Esophagus squamous epithelium (tissue), 5 donors: Measurements from ENCODE around the gene MSMP. TPM values are rescaled to one million over a fixed set of nuclear protein-coding genes. Genes with fewer than 3 reads are reported as not detected.

Source experiments
- DNase-seq: peaks from one replicate; lab custom pipeline; 2025; lab: John Stamatoyannopoulos, UW
- H3K27ac ChIP-seq, 4 donors: fragments of 200-600 bp; sonication (generic); one replicate each; pipeline ENCODE4 v1.5.1; 2016 to 2019; ENCODE audit warnings: mild to moderate bottlenecking in 1 of 4
- H3K27me3 ChIP-seq, 4 donors: fragments of 200-600 bp; sonication (generic); 1 replicate in 3 of 4; 2 replicates in 1 of 4; pipeline versions ENCODE4 v1.5.1 to v1.6.0; 2017 to 2021; ENCODE audit warnings: antibody characterized with exemption in 1 of 4
- H3K36me3 ChIP-seq, 3 donors: fragments of 200-600 bp; sonication (generic); one replicate each; pipeline ENCODE4 v1.5.1; 2016 to 2019
- H3K4me1 ChIP-seq, 3 donors: fragments of 200-600 bp; sonication (generic); one replicate each; pipeline ENCODE4 v1.5.1; 2017 to 2019
- H3K4me3 ChIP-seq, 4 donors: fragments of 200-600 bp; sonication (generic); 1 replicate in 3 of 4; 2 replicates in 1 of 4; pipeline ENCODE4 v1.5.1; 2016 to 2019; ENCODE audit warnings: mild to moderate bottlenecking in 2 of 4, moderate library complexity in 1 of 4
- H3K9me3 ChIP-seq, 3 donors: fragments of 200-600 bp; sonication (generic); one replicate each; pipeline ENCODE4 v1.5.1; 2016 to 2019
- POLR2A ChIP-seq, 4 donors: fragments of 450-650 bp; IDR thresholded peaks; one replicate each; pipeline ENCODE4 v1.6.1; 2017; ENCODE audit warnings: antibody characterized with exemption in 4 of 4, mild to moderate bottlenecking in 4 of 4, moderate library complexity in 3 of 4
- WGBS, 2 donors: methylation state at CpG; one replicate each; pipeline ENCODE4 v1.1.5; 2018; 5-methylcytosine and 5-hydroxymethylcytosine counted together
- intact Hi-C: fragments of 100-400 bp; cut with DNase I; formaldehyde crosslinking; loops from one replicate; pipeline ENCODE4 v1.15.0; 2022
- total RNA-seq, 4 donors: library from RNA; depleted of rRNA; stranded (reverse); fragments of >200 nt; gene quantifications; one replicate each; pipeline ENCODE4 v1.1.0, GENCODE V29; 2016
- TF ChIP-seq, protein P1 (sequence below), 6 experiments: fragments of 450-650 bp in 4 of 6; fragments of 200-600 bp in 2 of 6; sonication (generic) in 2 of 6; IDR thresholded peaks; one replicate each; pipeline ENCODE4 v1.5.1; 2016 to 2019; ENCODE audit warnings: antibody characterized with exemption in 6 of 6, mild to moderate bottlenecking in 4 of 6, moderate library complexity in 4 of 6
- donor health status: DM: yes; HTN: yes; CAD: no.

The MSMP gene
- total RNA-seq, 4 donors from 2014 or later: not detected

DNA sequence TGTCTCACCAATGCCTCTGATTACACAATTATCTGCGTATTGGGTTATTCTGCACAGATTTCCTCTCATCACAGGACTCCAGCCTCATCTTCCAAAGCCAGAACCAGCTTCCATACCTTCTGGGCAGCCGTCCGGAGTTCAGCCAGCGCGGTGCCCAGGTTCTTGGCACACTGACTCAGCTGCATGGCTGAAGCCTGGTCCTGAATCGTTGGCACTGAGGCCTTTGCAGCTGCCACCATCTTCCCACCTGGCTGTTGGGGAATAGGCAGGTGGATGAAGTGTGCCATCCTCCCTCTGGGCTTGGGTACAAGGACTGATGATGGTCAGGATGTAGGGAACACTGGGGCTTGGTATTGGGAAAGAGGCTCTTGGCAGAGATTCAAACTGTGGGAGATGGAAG, 40.0 kb downstream of the MSMP start:
- Histone ChIP-seq H3K27ac (peak overlapping the region in 3 of 4 donors; percentile 33 to 62 (median 36)), H3K27me3 (no peaks in the 10 kb centered on the region), H3K9me3 (no peaks in the 10 kb centered on the region), H3K36me3 (peaks cover 71 to 100% (median 82%) of the 10 kb centered on the region in 3 donors), H3K4me1 (no peaks in the 10 kb centered on the region), H3K4me3 (no peak overlapping the region)
- WGBS, 2 donors: 90 to 100% methylated on average over 1 to 6 of the region's 6 CpGs
- intact Hi-C loops: no loop called here
- no peak for DNase-seq
- TF ChIP-seq, protein P1, sequence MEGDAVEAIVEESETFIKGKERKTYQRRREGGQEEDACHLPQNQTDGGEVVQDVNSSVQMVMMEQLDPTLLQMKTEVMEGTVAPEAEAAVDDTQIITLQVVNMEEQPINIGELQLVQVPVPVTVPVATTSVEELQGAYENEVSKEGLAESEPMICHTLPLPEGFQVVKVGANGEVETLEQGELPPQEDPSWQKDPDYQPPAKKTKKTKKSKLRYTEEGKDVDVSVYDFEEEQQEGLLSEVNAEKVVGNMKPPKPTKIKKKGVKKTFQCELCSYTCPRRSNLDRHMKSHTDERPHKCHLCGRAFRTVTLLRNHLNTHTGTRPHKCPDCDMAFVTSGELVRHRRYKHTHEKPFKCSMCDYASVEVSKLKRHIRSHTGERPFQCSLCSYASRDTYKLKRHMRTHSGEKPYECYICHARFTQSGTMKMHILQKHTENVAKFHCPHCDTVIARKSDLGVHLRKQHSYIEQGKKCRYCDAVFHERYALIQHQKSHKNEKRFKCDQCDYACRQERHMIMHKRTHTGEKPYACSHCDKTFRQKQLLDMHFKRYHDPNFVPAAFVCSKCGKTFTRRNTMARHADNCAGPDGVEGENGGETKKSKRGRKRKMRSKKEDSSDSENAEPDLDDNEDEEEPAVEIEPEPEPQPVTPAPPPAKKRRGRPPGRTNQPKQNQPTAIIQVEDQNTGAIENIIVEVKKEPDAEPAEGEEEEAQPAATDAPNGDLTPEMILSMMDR (IDR thresholded peaks at IDR 0.05): no peak
- no peak for TF ChIP-seq POLR2A (IDR thresholded peaks at IDR 0.05)

DNA sequence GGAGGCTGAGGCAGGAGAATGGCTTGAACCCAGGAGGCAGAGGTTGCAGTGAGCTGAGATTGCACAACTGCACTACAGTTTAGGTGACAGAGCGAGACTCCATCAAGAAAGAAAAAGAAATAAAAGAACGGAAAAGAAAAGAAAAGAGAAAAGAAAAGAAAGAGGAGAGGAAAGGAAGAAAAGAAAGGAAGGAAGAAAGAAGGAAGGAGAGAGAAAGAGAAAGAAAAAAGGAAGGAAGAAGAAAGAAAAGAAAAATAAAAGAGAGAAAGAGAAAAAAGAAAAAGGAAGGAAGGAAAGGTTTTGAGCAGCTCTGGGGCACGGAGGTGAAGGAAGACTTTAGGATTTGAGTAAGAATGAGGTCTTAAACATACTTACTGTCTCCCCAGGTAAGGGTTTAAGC, 40.5 kb downstream of the MSMP start:
- no peaks in the 10 kb centered on the region for H3K27me3 ChIP-seq
- intact Hi-C loops: no loop called here
- no peak for DNase-seq
- no peaks in the 10 kb centered on the region for H3K9me3 ChIP-seq
- no peaks in the 10 kb centered on the region for H3K4me1 ChIP-seq
- TF ChIP-seq, protein P1 (IDR thresholded peaks at IDR 0.05): no peak
- no peak for TF ChIP-seq POLR2A (IDR thresholded peaks at IDR 0.05)
- peaks cover 66 to 100% (median 80%) of the 10 kb centered on the region in 3 donors for H3K36me3 ChIP-seq
- 79 to 88% methylated on average over 3 of the region's 3 CpGs for WGBS, 2 donors
- peak overlapping the region in 3 of 4 donors; percentile 33 to 62 (median 36) for H3K27ac ChIP-seq
- no peak overlapping the region for H3K4me3 ChIP-seq

DNA sequence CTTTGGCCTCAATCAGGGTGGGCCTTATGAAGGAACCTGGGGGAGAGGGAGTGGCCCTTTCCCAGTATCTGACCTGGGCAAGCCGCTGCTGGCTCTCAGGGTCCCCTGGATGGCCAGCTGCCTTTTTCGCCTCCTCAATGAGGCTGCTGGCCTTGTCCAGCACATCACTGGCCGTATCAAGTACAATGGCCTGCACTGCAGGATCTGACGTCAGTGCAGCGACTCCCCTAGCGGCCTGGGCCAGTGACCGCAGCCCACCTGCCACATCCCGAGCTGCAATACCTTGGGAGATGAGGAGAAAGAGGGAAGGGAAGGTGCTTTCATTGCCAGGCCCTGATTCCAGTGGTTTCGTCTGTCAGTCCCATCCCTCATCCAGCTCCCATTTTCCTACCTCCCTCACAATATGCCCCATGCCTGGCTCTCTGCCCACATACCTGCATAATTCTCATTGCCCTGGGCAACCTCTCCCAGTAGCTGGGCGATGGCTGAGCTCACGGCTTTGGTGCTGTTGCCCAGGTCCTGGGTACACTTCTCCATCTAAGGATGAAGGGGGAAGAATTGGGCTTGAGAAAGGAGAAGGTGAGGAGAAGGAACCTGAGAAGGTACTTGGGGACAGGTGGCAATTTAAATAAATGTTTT, 41.2 kb downstream of the MSMP start:
- 77 to 83% methylated on average over 9 to 10 of the region's 11 CpGs for WGBS, 2 donors
- intact Hi-C loops: no loop called here
- H3K36me3 ChIP-seq: peaks cover 64 to 100% (median 81%) of the 10 kb centered on the region in 3 donors
- TF ChIP-seq POLR2A (IDR thresholded peaks at IDR 0.05): no peak
- TF ChIP-seq, protein P1 (IDR thresholded peaks at IDR 0.05): no peak
- H3K9me3 ChIP-seq: no peaks in the 10 kb centered on the region
- no peak overlapping the region for H3K4me3 ChIP-seq
- H3K27ac ChIP-seq: peak overlapping the region in 1 of 4 donors; percentile 33
- no peaks in the 10 kb centered on the region for H3K27me3 ChIP-seq
- no peaks in the 10 kb centered on the region for H3K4me1 ChIP-seq
- DNase-seq: no peak

DNA sequence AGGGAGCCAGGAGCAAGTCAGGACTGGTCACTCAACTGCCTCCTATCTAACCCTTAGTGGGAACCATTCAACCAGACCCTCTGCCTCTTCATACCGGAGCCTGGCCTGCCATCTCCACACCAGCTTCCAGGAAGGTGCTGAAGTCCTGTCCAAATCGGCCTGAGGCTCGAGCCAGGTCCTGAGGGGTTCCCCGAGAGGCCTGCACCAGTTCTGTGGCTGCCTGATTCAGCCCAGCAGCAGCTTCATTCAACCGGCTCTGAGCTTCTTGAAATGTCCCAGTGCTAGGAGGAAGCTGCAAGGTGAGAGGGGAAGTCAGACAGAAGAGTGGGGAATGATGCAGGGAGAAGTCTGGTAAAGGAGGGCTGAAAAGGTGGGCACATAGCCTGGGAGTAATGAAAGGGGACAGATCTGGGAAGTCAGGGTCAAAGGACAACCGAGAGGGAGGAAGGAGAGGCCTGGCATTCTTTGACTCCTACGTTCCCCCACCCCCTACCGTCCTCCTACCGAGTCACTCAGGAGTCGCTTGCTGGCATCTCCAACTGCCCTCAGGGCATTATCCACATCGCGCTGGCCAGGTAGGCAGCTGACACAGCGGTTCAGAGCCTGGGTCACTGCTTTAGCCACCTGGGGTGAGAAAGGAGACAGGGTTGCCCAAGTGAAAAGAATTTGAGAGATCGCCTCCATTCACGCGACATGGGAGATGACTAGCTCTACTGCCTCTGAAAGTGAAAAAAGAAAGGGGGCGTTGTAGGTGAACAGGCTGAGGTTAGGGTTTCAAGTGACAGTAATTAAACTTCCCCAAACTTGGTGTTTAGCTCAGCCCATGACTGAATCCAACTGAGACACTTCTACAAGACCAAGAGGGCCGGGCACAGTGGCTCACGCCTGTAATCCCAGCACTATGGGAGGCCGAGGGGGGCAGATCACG, 42.3 kb downstream of the MSMP start:
- H3K4me3 ChIP-seq: no peak overlapping the region
- no peak for TF ChIP-seq POLR2A (IDR thresholded peaks at IDR 0.05)
- TF ChIP-seq, protein P1 (IDR thresholded peaks at IDR 0.05): no peak
- no peaks in the 10 kb centered on the region for H3K9me3 ChIP-seq
- peak overlapping the region in 3 of 4 donors; percentile 13 to 34 (median 17) for H3K27ac ChIP-seq
- no peaks in the 10 kb centered on the region for H3K27me3 ChIP-seq
- no peaks in the 10 kb centered on the region for H3K4me1 ChIP-seq
- intact Hi-C loops: no loop called here
- WGBS, 2 donors: 73 to 79% methylated on average over 17 to 18 of the region's 21 CpGs
- DNase-seq: no peak
- H3K36me3 ChIP-seq: peaks cover 65 to 100% (median 81%) of the 10 kb centered on the region in 3 donors
